ENCODE data around the gene BOLA2B. TPM values are rescaled to one million over a fixed set of nuclear protein-coding genes. Genes with fewer than 3 reads are reported as not detected.

Gene BOLA2B
- total RNA-seq, 1 donor from 2014 or later, result 73.2 TPM

DNA sequence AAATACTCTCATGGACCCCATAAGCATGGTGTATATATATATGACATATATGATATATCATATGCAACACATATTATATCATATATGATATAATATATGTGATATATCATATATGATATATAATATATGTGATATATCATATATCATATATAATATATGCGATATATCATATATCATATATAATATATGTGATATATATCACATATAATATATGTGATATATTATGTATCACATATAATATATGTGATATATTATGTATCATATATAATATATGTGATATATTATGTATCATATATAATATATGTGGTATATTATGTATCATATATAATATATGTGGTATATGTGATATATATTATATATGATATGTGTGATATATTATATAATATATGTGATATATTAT lies 48.5 kb downstream of the BOLA2B start:
- H3K27ac Mint-ChIP-seq (ENCODE audit: unreplicated experiment), result no peak overlapping the region
- no peak overlapping the region for H3K4me3 Mint-ChIP-seq (ENCODE audit: unreplicated experiment)
- no peaks in the 10 kb centered on the region for H3K4me1 Mint-ChIP-seq (ENCODE audit: unreplicated experiment)
- no peak for TF ChIP-seq CTCF (IDR thresholded peaks at IDR 0.05)
- H3K36me3 Mint-ChIP-seq (ENCODE audit: unreplicated experiment), result peaks cover 3% of the 10 kb centered on the region
- no peak for DNase-seq (ENCODE audit: extremely low spot score, unreplicated experiment)
- peaks cover 4% of the 10 kb centered on the region for H3K27me3 Mint-ChIP-seq (ENCODE audit: unreplicated experiment)
- peaks cover 8% of the 10 kb centered on the region for H3K9me3 Mint-ChIP-seq (ENCODE audit: unreplicated experiment)

- Mint-ChIP-seq H3K36me3 (ENCODE audit: unreplicated experiment) (no peaks in the 10 kb centered on the region), H3K9me3 (ENCODE audit: unreplicated experiment) (no peaks in the 10 kb centered on the region), H3K27me3 (ENCODE audit: unreplicated experiment) (peaks cover 4% of the 10 kb centered on the region), H3K4me3 (ENCODE audit: unreplicated experiment) (no peak overlapping the region), H3K4me1 (ENCODE audit: unreplicated experiment) (no peaks in the 10 kb centered on the region), H3K27ac (ENCODE audit: unreplicated experiment) (no peak overlapping the region)
- no peak for DNase-seq (ENCODE audit: extremely low spot score, unreplicated experiment)
- TF ChIP-seq CTCF (IDR thresholded peaks at IDR 0.05), result no peak
Measured at GRCh38 chr16:30144017-30144416, 49.4 kb downstream of the BOLA2B start.

DNA sequence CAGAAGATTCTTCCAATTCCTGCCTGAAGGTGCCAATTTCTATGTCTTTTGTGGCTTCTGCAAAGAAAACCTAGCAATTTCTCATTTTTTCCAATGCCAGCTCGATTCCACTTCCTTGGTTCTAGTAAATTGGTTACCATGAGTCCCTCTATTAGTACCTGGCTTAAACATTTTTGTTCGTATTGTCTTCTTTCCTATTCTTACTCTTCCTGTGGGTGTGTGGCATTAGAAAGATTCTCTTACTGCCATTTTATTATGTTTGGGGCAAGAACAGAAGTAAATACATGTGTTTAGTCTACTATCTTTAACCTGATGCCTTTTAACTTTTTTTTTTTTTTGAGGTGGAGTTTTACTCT lies 50.1 kb downstream of the BOLA2B start:
- Mint-ChIP-seq H3K4me1 (ENCODE audit: unreplicated experiment) (no peaks in the 10 kb centered on the region), H3K27me3 (ENCODE audit: unreplicated experiment) (peaks cover 4% of the 10 kb centered on the region), H3K36me3 (ENCODE audit: unreplicated experiment) (no peaks in the 10 kb centered on the region), H3K9me3 (ENCODE audit: unreplicated experiment) (no peaks in the 10 kb centered on the region), H3K27ac (ENCODE audit: unreplicated experiment) (no peak overlapping the region), H3K4me3 (ENCODE audit: unreplicated experiment) (no peak overlapping the region)
- no peak for TF ChIP-seq CTCF (IDR thresholded peaks at IDR 0.05)
- DNase-seq (ENCODE audit: extremely low spot score, unreplicated experiment), result no peak

Other genes starting within 250 kb of the BOLA2B start
- gene TMEM219, start 231.6 kb downstream of the BOLA2B start, total RNA-seq, result 119 and 139 TPM in 2 replicates
- gene TAOK2, start 219.8 kb downstream of the BOLA2B start, total RNA-seq, result 44.4 and 48.8 TPM in 2 replicates
- 11.5 and 12.5 TPM in 2 replicates for gene HIRIP3, start 198.0 kb downstream of the BOLA2B start, total RNA-seq
- 72.4 and 77.0 TPM in 2 replicates for gene INO80E, start 197.4 kb downstream of the BOLA2B start, total RNA-seq
- gene DOC2A, start 182.6 kb downstream of the BOLA2B start, total RNA-seq, result 1.3 TPM in 2 replicates
- gene C16orf92, start 170.5 kb downstream of the BOLA2B start, total RNA-seq, result not detected in 2 replicates
- 0.32 and 0.52 TPM in 2 replicates for gene TLCD3B, start 162.4 kb downstream of the BOLA2B start, total RNA-seq
- gene ALDOA, start 127.9 kb downstream of the BOLA2B start, total RNA-seq, result 750 and 765 TPM in 2 replicates
- 101 and 102 TPM in 2 replicates for gene PPP4C, start 117.7 kb downstream of the BOLA2B start, total RNA-seq
- gene TBX6, start 101.7 kb downstream of the BOLA2B start, total RNA-seq, result 0.63 and 0.75 TPM in 2 replicates
- 83.6 and 93.3 TPM in 2 replicates for gene YPEL3, start 97.5 kb downstream of the BOLA2B start, total RNA-seq
- 3.2 and 3.6 TPM in 2 replicates for gene GDPD3, start 80.1 kb downstream of the BOLA2B start, total RNA-seq
- 52.9 and 59.0 TPM in 2 replicates for gene MAPK3, start 70.4 kb downstream of the BOLA2B start, total RNA-seq
- 0.97 and 3.2 TPM in 2 replicates for gene CORO1A, start 10.1 kb downstream of the BOLA2B start, total RNA-seq
- gene SLX1A, start 209 bp upstream of the BOLA2B start, total RNA-seq, result 20.0 and 34.1 TPM in 2 replicates
- gene SULT1A3, start 5.6 kb upstream of the BOLA2B start, total RNA-seq, result 14.9 and 16.3 TPM in 2 replicates
- 10.0 and 22.9 TPM in 2 replicates for gene NPIPB13, start 54.8 kb upstream of the BOLA2B start, total RNA-seq
- 65.1 and 67.4 TPM in 2 replicates for gene CD2BP2, start 161.6 kb upstream of the BOLA2B start, total RNA-seq
- gene TBC1D10B, start 176.8 kb upstream of the BOLA2B start, total RNA-seq, result 47.0 and 49.0 TPM in 2 replicates
- gene MYL11, start 181.1 kb upstream of the BOLA2B start, total RNA-seq, result not detected in 2 replicates
- gene SEPTIN1, start 188.9 kb upstream of the BOLA2B start, total RNA-seq, result 1.5 and 2.0 TPM in 2 replicates
- 12.7 and 13.2 TPM in 2 replicates for gene ZNF48, start 201.8 kb upstream of the BOLA2B start, total RNA-seq
- gene ZNF771, start 213.9 kb upstream of the BOLA2B start, total RNA-seq, result 12.6 and 12.7 TPM in 2 replicates
- 26.8 and 30.3 TPM in 2 replicates for gene DCTPP1, start 236.4 kb upstream of the BOLA2B start, total RNA-seq